Measurements from ENCODE around the gene IL22RA2. TPM values are rescaled to one million over a fixed set of nuclear protein-coding genes. Genes with fewer than 3 reads are reported as not detected.

IL22RA2 gene
- total RNA-seq, 1 donor from 2014 or later = not detected

- H3K9me3 ChIP-seq = no peaks in the 10 kb centered on the region
- H3K4me3 ChIP-seq = no peak overlapping the region
- TF ChIP-seq POLR2A (IDR thresholded peaks at IDR 0.05) = no peak
- TF ChIP-seq POLR2AphosphoS5 (IDR thresholded peaks at IDR 0.05; ENCODE audit: insufficient read depth in 1 of 2, low read depth in 1 of 2) = no peak
- no peak for TF ChIP-seq CTCF (IDR thresholded peaks at IDR 0.05)
- H3K27ac ChIP-seq = no peak overlapping the region
- H3K4me1 ChIP-seq = peaks cover 85% of the 10 kb centered on the region
- H3K27me3 ChIP-seq = no peaks in the 10 kb centered on the region
- intact Hi-C loops (cut with DNase I) = loop anchor here (10.0 kb wide), 1 partner anchor 1720 kb away; the partner anchor contains the start of gene AHI1
- DNase-seq (ENCODE audit: extremely low spot score in 2 of 2) = no peak
- no peaks in the 10 kb centered on the region for H3K36me3 ChIP-seq
Observed at GRCh38 chr6:137214931-137215330, 41.5 kb upstream of the IL22RA2 start.

GRCh38 chr6:137213813-137214212, 40.4 kb upstream of the IL22RA2 start:
- peaks cover 90% of the 10 kb centered on the region for H3K4me1 ChIP-seq
- DNase-seq (ENCODE audit: extremely low spot score in 2 of 2) = no peak
- H3K36me3 ChIP-seq = peaks cover 0 to under 1% of the 10 kb centered on the region in 2 donors
- H3K27me3 ChIP-seq = no peaks in the 10 kb centered on the region
- intact Hi-C loops (cut with DNase I) = loop anchor here (10.0 kb wide), 1 partner anchor 1719 kb away; the partner anchor contains the start of gene AHI1
- H3K9me3 ChIP-seq = no peaks in the 10 kb centered on the region
- peak overlapping the region in 1 of 2 donors; percentile 0 for H3K4me3 ChIP-seq
- H3K27ac ChIP-seq = peak overlapping the region; percentile 48
- TF ChIP-seq POLR2A (IDR thresholded peaks at IDR 0.05) = no peak
- no peak for TF ChIP-seq CTCF (IDR thresholded peaks at IDR 0.05)
- no peak for TF ChIP-seq POLR2AphosphoS5 (IDR thresholded peaks at IDR 0.05; ENCODE audit: insufficient read depth in 1 of 2, low read depth in 1 of 2)

- TF ChIP-seq POLR2A (IDR thresholded peaks at IDR 0.05) (no peak), POLR2AphosphoS5 (IDR thresholded peaks at IDR 0.05; ENCODE audit: insufficient read depth in 1 of 2, low read depth in 1 of 2) (no peak), CTCF (IDR thresholded peaks at IDR 0.05) (no peak)
- intact Hi-C loops (cut with DNase I) = loop anchor here (10.0 kb wide), 1 partner anchor 1719 kb away; the partner anchor contains the start of gene AHI1
- no peak for DNase-seq (ENCODE audit: extremely low spot score in 2 of 2)
Observed at GRCh38 chr6:137213331-137213740, 39.9 kb upstream of the IL22RA2 start.

GRCh38 chr6:137211910-137212309, 38.5 kb upstream of the IL22RA2 start:
- TF ChIP-seq POLR2AphosphoS5 (IDR thresholded peaks at IDR 0.05; ENCODE audit: insufficient read depth in 1 of 2, low read depth in 1 of 2) (no peak), POLR2A (IDR thresholded peaks at IDR 0.05) (no peak), CTCF (IDR thresholded peaks at IDR 0.05) (no peak)
- Histone ChIP-seq H3K4me1 (peaks cover 91% of the 10 kb centered on the region), H3K9me3 (no peaks in the 10 kb centered on the region), H3K27ac (no peak overlapping the region), H3K36me3 (peaks cover 0 to 11% of the 10 kb centered on the region in 2 donors), H3K27me3 (no peaks in the 10 kb centered on the region), H3K4me3 (no peak overlapping the region)
- intact Hi-C loops (cut with DNase I) = loop anchor here (10.0 kb wide), 1 partner anchor 1717 kb away; the partner anchor contains the start of gene AHI1
- DNase-seq (ENCODE audit: extremely low spot score in 2 of 2) = no peak

More at GRCh38 chr6:137213331-137213740, 39.9 kb upstream of the IL22RA2 start:
- Histone ChIP-seq H3K4me1 (peaks cover 94% of the 10 kb centered on the region), H3K27ac (peak overlapping the region; percentile 48), H3K36me3 (peaks cover 0 to 5% of the 10 kb centered on the region in 2 donors), H3K27me3 (no peaks in the 10 kb centered on the region), H3K4me3 (peak overlapping the region in 1 of 2 donors; percentile 0), H3K9me3 (no peaks in the 10 kb centered on the region)

- Histone ChIP-seq H3K4me3 (no peak overlapping the region), H3K4me1 (peaks cover 81% of the 10 kb centered on the region), H3K36me3 (peaks cover 0 to 15% of the 10 kb centered on the region in 2 donors), H3K9me3 (no peaks in the 10 kb centered on the region), H3K27me3 (no peaks in the 10 kb centered on the region), H3K27ac (no peak overlapping the region)
- TF ChIP-seq POLR2A (IDR thresholded peaks at IDR 0.05) = no peak
- no peak for TF ChIP-seq POLR2AphosphoS5 (IDR thresholded peaks at IDR 0.05; ENCODE audit: insufficient read depth in 1 of 2, low read depth in 1 of 2)
- TF ChIP-seq CTCF (IDR thresholded peaks at IDR 0.05) = no peak
- intact Hi-C loops (cut with DNase I) = loop anchor here (10.0 kb wide), 1 partner anchor 1716 kb away; the partner anchor contains the start of gene AHI1
- no peak for DNase-seq (ENCODE audit: extremely low spot score in 2 of 2)
Observed at GRCh38 chr6:137210903-137211302, 37.5 kb upstream of the IL22RA2 start.
